ENCODE measurements around the gene DTX4. TPM values are rescaled to one million over a fixed set of nuclear protein-coding genes. Genes with fewer than 3 reads are reported as not detected.

DTX4 gene
- total RNA-seq, 4 donors from 2014 or later, result 3.1 to 8.8 (median 4.5) TPM

- DNase-seq (ENCODE audit: extremely low spot score), result peak; percentile 45
- WGBS, result 90% methylated on average over 2 of the region's 2 CpGs
- Histone ChIP-seq H3K4me1 (peaks cover 0 to 22% (median 8%) of the 10 kb centered on the region in 4 donors), H3K36me3 (peaks cover 3 to 14% (median 8%) of the 10 kb centered on the region in 4 donors), H3K27ac (replicated peaks in 1 of 4) (no peak overlapping the region), H3K4me3 (no peak overlapping the region), H3K27me3 (no peaks in the 10 kb centered on the region), H3K9me3 (no peaks in the 10 kb centered on the region)
- intact Hi-C loops (cut with DNase I), result no loop called here
- TF ChIP-seq POLR2AphosphoS5 (IDR thresholded peaks at IDR 0.05) (no peak), CTCF (IDR thresholded peaks at IDR 0.05) (no peak), EP300 (IDR thresholded peaks at IDR 0.05) (no peak), POLR2A (IDR thresholded peaks at IDR 0.05; ENCODE audit: low read depth) (no peak)
These were observed 8.3 kb downstream of the DTX4 start for GRCh38 chr11:59180168-59180776.

DNA sequence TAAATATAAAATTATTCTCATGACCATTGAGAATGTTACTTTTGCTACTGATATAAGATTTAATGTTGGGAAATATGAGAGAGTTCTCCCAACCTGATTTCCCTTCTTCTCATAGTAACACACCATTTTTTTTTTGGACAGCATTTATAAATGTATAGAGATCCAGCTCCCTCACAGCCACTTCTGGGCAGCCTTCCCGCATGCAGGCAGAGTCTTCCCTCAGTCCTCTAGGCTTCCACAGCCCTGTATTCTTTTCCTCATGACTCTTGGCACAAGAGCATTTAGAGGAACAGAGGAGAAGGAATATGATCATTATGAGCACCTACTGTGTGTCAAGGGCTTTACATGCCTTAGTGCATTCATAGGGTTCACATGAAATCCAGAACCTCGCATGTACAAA is 9.0 kb downstream of the DTX4 start:
- intact Hi-C loops (cut with DNase I), result no loop called here
- no peaks in the 10 kb centered on the region for H3K9me3 ChIP-seq
- peaks cover 3 to 14% (median 8%) of the 10 kb centered on the region in 4 donors for H3K36me3 ChIP-seq
- H3K27me3 ChIP-seq, result no peaks in the 10 kb centered on the region
- TF ChIP-seq POLR2AphosphoS5 (IDR thresholded peaks at IDR 0.05) (no peak), EP300 (IDR thresholded peaks at IDR 0.05) (no peak), CTCF (IDR thresholded peaks at IDR 0.05) (no peak), POLR2A (IDR thresholded peaks at IDR 0.05; ENCODE audit: low read depth) (no peak)
- H3K4me1 ChIP-seq, result peaks cover 0 to 24% (median 10%) of the 10 kb centered on the region in 4 donors
- WGBS, result 98% methylated on average over 2 of the region's 2 CpGs
- H3K27ac ChIP-seq (replicated peaks in 1 of 4), result no peak overlapping the region
- DNase-seq (ENCODE audit: extremely low spot score), result no peak
- H3K4me3 ChIP-seq, result no peak overlapping the region

DNA sequence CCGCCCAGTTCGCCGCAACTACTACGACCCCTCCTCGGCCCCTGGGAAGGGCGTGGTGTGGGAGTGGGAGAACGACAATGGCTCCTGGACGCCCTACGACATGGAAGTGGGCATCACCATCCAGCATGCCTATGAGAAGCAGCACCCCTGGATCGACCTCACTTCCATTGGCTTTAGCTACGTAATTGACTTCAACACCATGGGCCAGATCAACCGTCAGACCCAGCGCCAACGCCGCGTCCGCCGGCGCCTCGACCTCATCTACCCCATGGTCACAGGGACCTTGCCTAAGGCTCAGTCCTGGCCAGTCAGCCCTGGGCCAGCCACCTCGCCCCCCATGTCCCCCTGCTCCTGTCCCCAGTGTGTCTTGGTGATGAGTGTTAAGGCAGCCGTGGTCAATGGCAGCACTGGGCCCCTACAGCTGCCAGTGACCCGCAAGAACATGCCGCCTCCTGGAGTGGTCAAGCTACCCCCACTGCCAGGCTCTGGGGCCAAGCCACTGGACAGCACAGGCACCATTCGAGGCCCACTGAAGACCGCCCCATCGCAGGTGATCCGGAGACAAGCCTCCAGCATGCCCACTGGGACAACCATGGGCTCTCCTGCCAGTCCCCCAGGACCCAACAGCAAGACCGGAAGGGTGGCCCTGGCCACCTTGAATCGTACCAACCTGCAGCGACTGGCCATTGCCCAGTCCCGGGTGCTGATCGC is 10.0 kb downstream of the DTX4 start:
- Histone ChIP-seq H3K4me1 (peaks cover 0 to 26% (median 20%) of the 10 kb centered on the region in 4 donors), H3K36me3 (peaks cover 3 to 14% (median 8%) of the 10 kb centered on the region in 4 donors), H3K27me3 (no peaks in the 10 kb centered on the region), H3K9me3 (no peaks in the 10 kb centered on the region), H3K27ac (replicated peaks in 1 of 4) (no peak overlapping the region), H3K4me3 (no peak overlapping the region)
- no peak for DNase-seq (ENCODE audit: extremely low spot score)
- TF ChIP-seq EP300 (IDR thresholded peaks at IDR 0.05) (no peak), POLR2A (IDR thresholded peaks at IDR 0.05; ENCODE audit: low read depth) (no peak), CTCF (IDR thresholded peaks at IDR 0.05) (no peak), POLR2AphosphoS5 (IDR thresholded peaks at IDR 0.05) (no peak)
- 99% methylated on average over 23 of the region's 33 CpGs for WGBS
- intact Hi-C loops (cut with DNase I), result no loop called here

GRCh38 chr11:59182457-59183151 is 10.7 kb downstream of the DTX4 start:
- intact Hi-C loops (cut with DNase I), result no loop called here
- Histone ChIP-seq H3K27ac (replicated peaks in 1 of 4) (no peak overlapping the region), H3K9me3 (no peaks in the 10 kb centered on the region), H3K36me3 (peaks cover 3 to 14% (median 8%) of the 10 kb centered on the region in 4 donors), H3K4me1 (peaks cover 0 to 33% (median 25%) of the 10 kb centered on the region in 4 donors), H3K4me3 (no peak overlapping the region), H3K27me3 (no peaks in the 10 kb centered on the region)
- TF ChIP-seq CTCF (IDR thresholded peaks at IDR 0.05) (peak in 1 of 3 experiments; percentile 13), EP300 (IDR thresholded peaks at IDR 0.05) (no peak)
- no peak for DNase-seq (ENCODE audit: extremely low spot score)
- WGBS, result 88% methylated on average over 4 of the region's 4 CpGs

All from esophagus muscularis mucosa (tissue), 4 donors.